A549 (cell line): ENCODE measurements around the gene LRRC4B. TPM values are rescaled to one million over a fixed set of nuclear protein-coding genes. Genes with fewer than 3 reads are reported as not detected.
"Not testable (repeated sequence)": the region's sequence is repeated elsewhere in the genome, so short reads cannot be mapped to it uniquely, and the experiment has no call there.

Experiments used
- ATAC-seq, 2 experiments: fragments of 200-7000 bp in 1 of 2; fragments of >200 bp in 1 of 2; cut with Nextera tagmentation in 1 of 2; cut with Tn5 transposase in 1 of 2; 3 replicates each; pipeline versions ENCODE4 v1.8.0 to v1.9.1; 2018 to 2020; ENCODE audit warnings: mild to moderate bottlenecking in 1 of 2, moderate library complexity in 1 of 2
- CTCF ChIA-PET: fragments of 300-600 bp; sonication (Branson Sonifier 250); formaldehyde crosslinking; extraction: SDS; loops from one replicate; lab custom pipeline; 2021; ENCODE audit warnings: antibody characterized with exemption, inconsistent platforms; lab: Yijun Ruan, JAX
- POLR2A ChIA-PET: fragments of 350-600 bp; formaldehyde crosslinking; extraction: SDS; loops from one replicate; lab custom pipeline; 2021; ENCODE audit warnings: antibody characterized with exemption, inconsistent platforms; lab: Yijun Ruan, JAX
- DNase-seq, 2 experiments: peaks; one replicate each; pipeline versions ENCODE4 v3.0.0 to v3.0.0-alpha.2; 2011 to 2016; ENCODE audit warnings: low read depth in 1 of 2, low spot score in 1 of 2
- FAIRE-seq: peaks from 2 replicates; lab custom pipeline; 2011; peaks lifted over from hg19 to GRCh38; lab: Jason Lieb, UNC
- H3K27ac ChIP-seq, 2 experiments: fragments of >200 bp; sonication (Bioruptor Twin); formaldehyde crosslinking; 3 replicates each; pipeline ENCODE4 v1.5.1; 2016 to 2017
- H3K4me1 ChIP-seq: fragments of >200 bp; sonication (Bioruptor Twin); formaldehyde crosslinking; 3 replicates; pipeline ENCODE4 v1.6.1; 2016
- H3K4me2 ChIP-seq: fragments of >200 bp; sonication (Bioruptor Twin); formaldehyde crosslinking; 3 replicates; pipeline ENCODE4 v1.6.1; 2016
- H3K4me3 ChIP-seq: fragments of >200 bp; sonication (Bioruptor Twin); formaldehyde crosslinking; 3 replicates; pipeline ENCODE4 v1.5.1; 2016
- H3K9me3 ChIP-seq: fragments of >200 bp; sonication (Bioruptor Twin); formaldehyde crosslinking; 3 replicates; pipeline ENCODE4 v1.6.1; 2016
- CEBPB ChIP-seq, 2 experiments: fragments of >200 bp in 1 of 2; sonication (Bioruptor Twin) in 1 of 2; formaldehyde crosslinking in 1 of 2; IDR thresholded peaks; 2 replicates each; pipeline ENCODE4 v1.6.1; 2012 to 2016
- EHF ChIP-seq: fragments of 250-450 bp; sonication (Bioruptor Pico); IDR thresholded peaks from 2 replicates; pipeline ENCODE4 v1.5.0; 2020; ENCODE audit warnings: mild to moderate bottlenecking
- ELK1 ChIP-seq: fragments of 150-350 bp; IDR thresholded peaks from 2 replicates; pipeline ENCODE4 v1.6.1; 2014; ENCODE audit warnings: low read depth, mild to moderate bottlenecking, low read length
- GATA3 ChIP-seq: IDR thresholded peaks from 2 replicates; pipeline ENCODE4 v1.6.1; 2012; ENCODE audit warnings: borderline replicate concordance
- HEYL ChIP-seq: fragments of 250-450 bp; sonication (Bioruptor Pico); IDR thresholded peaks from 2 replicates; pipeline ENCODE4 v1.8.0; 2021; ENCODE audit warnings: mild to moderate bottlenecking, moderate library complexity
- HOXB13 ChIP-seq: fragments of 250-450 bp; sonication (Bioruptor Pico); IDR thresholded peaks from 2 replicates; pipeline ENCODE4 v1.5.0; 2020; ENCODE audit warnings: low read depth, mild to moderate bottlenecking, moderate library complexity
- HOXB5 ChIP-seq: fragments of 250-450 bp; sonication (Bioruptor Pico); IDR thresholded peaks from 2 replicates; pipeline ENCODE4 v1.5.0; 2020; ENCODE audit warnings: mild to moderate bottlenecking, moderate library complexity
- JUNB ChIP-seq: fragments of >200 bp; sonication (Bioruptor Twin); formaldehyde crosslinking; IDR thresholded peaks from 2 replicates; pipeline ENCODE4 v1.6.1; 2016
- MYC ChIP-seq: IDR thresholded peaks from 2 replicates; pipeline ENCODE4 v1.6.1; 2012; ENCODE audit warnings: mild to moderate bottlenecking, inconsistent platforms, low read length, improper control_type of control experiment, borderline replicate concordance
- PHF8 ChIP-seq: fragments of 200-600 bp; sonication (generic); IDR thresholded peaks from 2 replicates; pipeline ENCODE4 v1.6.1; 2016; ENCODE audit warnings: low read depth, mild to moderate bottlenecking, antibody characterized with exemption, moderate library complexity, borderline replicate concordance
- POLR2A ChIP-seq: IDR thresholded peaks from 2 replicates; pipeline ENCODE4 v1.6.1; 2012; ENCODE audit warnings: mild to moderate bottlenecking, low read length
- POLR2AphosphoS2 ChIP-seq: conservative IDR thresholded peaks from 2 replicates; pipeline ENCODE4 v1.6.1; 2012; ENCODE audit warnings: low read length, improper control_type of control experiment, inconsistent platforms
- RARB ChIP-seq: fragments of 250-450 bp; sonication (Bioruptor Pico); IDR thresholded peaks from 2 replicates; pipeline ENCODE4 v1.8.0; 2021; ENCODE audit warnings: mild to moderate bottlenecking, moderate library complexity
- RCOR1 ChIP-seq: fragments of 150-350 bp; IDR thresholded peaks from 2 replicates; pipeline ENCODE4 v1.6.1; 2014; ENCODE audit warnings: antibody characterized with exemption, low read length, low read depth
- RNF2 ChIP-seq: fragments of 200-600 bp; sonication (generic); IDR thresholded peaks from 2 replicates; pipeline ENCODE4 v1.6.1; 2016; ENCODE audit warnings: low read depth, mild to moderate bottlenecking, antibody characterized with exemption, moderate library complexity, borderline replicate concordance
- SMC3 ChIP-seq: fragments of >200 bp; sonication (Bioruptor Twin); formaldehyde crosslinking; IDR thresholded peaks from 3 replicates; pipeline ENCODE4 v1.6.1; 2018; ENCODE audit warnings: inconsistent platforms
- SREBF2 ChIP-seq: fragments of 450-650 bp; IDR thresholded peaks from 2 replicates; pipeline ENCODE4 v1.6.1; 2014; ENCODE audit warnings: mild to moderate bottlenecking, moderate library complexity
- TFCP2L1 ChIP-seq: fragments of 250-450 bp; sonication (Bioruptor Pico); IDR thresholded peaks from 2 replicates; pipeline ENCODE4 v1.5.0; 2021; ENCODE audit warnings: mild to moderate bottlenecking
- TP53 ChIP-seq: fragments of 250-450 bp; sonication (Bioruptor Pico); IDR thresholded peaks from 2 replicates; pipeline ENCODE4 v1.5.0; 2021; ENCODE audit warnings: mild to moderate bottlenecking, moderate library complexity
- USF2 ChIP-seq: fragments of 450-650 bp; IDR thresholded peaks from 2 replicates; pipeline ENCODE4 v1.6.1; 2014; ENCODE audit warnings: antibody characterized with exemption
- ZNF302 ChIP-seq: fragments of 250-450 bp; sonication (Bioruptor Pico); IDR thresholded peaks from 2 replicates; pipeline ENCODE4 v1.9.0; 2021; ENCODE audit warnings: inconsistent platforms, mild to moderate bottlenecking, moderate library complexity
- ZSCAN20 ChIP-seq: fragments of 250-450 bp; sonication (Bioruptor Pico); IDR thresholded peaks from 2 replicates; pipeline ENCODE4 v1.8.0; 2022; ENCODE audit warnings: mild to moderate bottlenecking, moderate library complexity
- WGBS: methylation state at CpG from one replicate; pipeline ENCODE4 v1.1.6; 2017; ENCODE audit errors: missing lambda C conversion rate; 5-methylcytosine and 5-hydroxymethylcytosine counted together
- polyA plus RNA-seq, 4 experiments: library from polyadenylated mRNA; depleted of rRNA in 3 of 4; stranded (reverse); fragments of >200 nt; fragmentation: RNase III in 1 of 4; extraction: RNeasy Plus Mini Kit Qiagen cat#74134 plus additional on column Dnase treatment in 1 of 4; gene quantifications; 2 replicates in 3 of 4; 3 replicates in 1 of 4; pipeline ENCODE4 v1.2.3, GENCODE V29; 2011 to 2017
- TF ChIP-seq, protein P1 (sequence below): IDR thresholded peaks from 2 replicates; pipeline ENCODE4 v1.6.1; 2012
- TF ChIP-seq, protein P2 (sequence below): fragments of 250-450 bp; sonication (Bioruptor Pico); IDR thresholded peaks from 2 replicates; pipeline ENCODE4 v1.5.0; 2020; ENCODE audit warnings: low read depth, mild to moderate bottlenecking, moderate library complexity

LRRC4B gene
- polyA plus RNA-seq, 2 of the 4 experiments (the other 2 are of a cell fraction): 0.54 to 0.97 TPM

DNA sequence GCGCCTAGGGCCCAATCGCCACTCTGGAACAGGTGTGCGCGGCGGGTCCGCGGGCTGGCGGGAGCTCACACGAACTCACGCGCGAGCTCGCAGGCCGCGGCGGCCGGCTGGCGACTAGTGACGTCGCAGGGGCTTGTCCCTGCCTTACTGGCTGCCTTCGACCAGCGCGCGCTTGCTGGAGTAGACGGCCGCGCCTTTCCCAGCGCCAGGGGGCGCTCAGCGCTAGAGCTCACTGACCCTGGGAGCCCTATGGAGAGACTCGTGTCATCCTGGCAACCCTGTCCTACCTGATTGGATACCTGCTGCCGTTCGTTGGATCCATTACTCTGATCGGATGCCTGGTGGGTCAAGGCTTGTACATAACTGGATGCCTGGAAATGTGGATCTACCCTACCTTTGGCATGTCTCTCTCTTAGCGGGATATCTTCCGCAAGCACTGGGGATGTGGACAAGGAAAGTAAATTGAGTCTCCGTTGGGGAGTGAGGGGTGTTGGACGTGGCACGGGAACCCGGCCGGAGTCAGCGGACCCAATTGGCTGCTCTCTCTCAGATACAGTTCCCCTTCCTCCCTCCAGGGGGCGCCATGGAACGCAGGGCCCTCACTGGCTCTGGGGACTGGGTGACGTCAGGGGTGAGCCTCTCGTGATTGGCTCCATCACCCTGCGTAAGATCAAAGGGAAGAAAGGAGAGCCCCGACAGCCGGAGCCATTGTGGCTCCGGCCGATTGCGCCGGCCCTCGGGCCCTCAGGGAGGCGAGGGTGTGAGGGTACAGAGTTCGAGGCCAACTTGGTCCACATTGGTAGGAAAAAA is 36.2 kb upstream of the LRRC4B start:
- no CpG with 5 or more reads among the region's 56 CpGs for WGBS
- H3K4me2 ChIP-seq, H3K27ac ChIP-seq, H3K9me3 ChIP-seq, POLR2A ChIA-PET, H3K4me1 ChIP-seq, H3K4me3 ChIP-seq, CTCF ChIA-PET, FAIRE-seq, DNase-seq: not testable (repeated sequence)
- peak; percentile 63 to 73 for ATAC-seq

DNA sequence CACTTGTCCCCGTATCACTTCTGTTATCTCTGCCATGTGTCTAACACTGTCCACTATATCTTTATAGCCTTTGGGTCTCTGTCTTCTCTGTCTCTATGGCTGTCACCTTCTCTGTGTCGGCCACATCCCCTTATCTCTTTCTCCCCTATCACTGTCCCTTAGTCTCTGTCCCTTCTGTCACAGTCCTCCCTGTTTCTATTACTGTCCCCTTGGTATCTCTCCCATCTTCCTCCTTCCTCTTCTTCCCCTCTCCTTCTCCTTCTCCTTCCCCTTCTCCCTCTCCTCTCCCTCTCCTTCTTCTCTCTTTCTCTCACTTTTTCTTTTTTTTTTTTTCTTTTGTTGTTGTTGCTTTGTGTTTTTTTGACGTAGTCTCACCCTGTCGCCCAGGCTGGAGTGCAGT is 34.7 kb upstream of the LRRC4B start:
- TF ChIP-seq SREBF2 (no peak), HOXB5 (CRISPR knock-in tag) (no peak), EHF (CRISPR knock-in tag) (no peak), ZSCAN20 (no peak), GATA3 (no peak), RNF2 (no peak), POLR2A (no peak), CEBPB (IDR thresholded peaks at IDR 0.05) (no peak), HOXB13 (CRISPR knock-in tag) (no peak), TP53 (CRISPR knock-in tag) (no peak), RARB (CRISPR knock-in tag) (no peak), HEYL (CRISPR knock-in tag) (no peak), JUNB (no peak), TFCP2L1 (CRISPR knock-in tag) (no peak), ZNF302 (CRISPR knock-in tag) (no peak), ELK1 (no peak), RCOR1 (no peak), SMC3 (no peak)
- TF ChIP-seq, protein P1, sequence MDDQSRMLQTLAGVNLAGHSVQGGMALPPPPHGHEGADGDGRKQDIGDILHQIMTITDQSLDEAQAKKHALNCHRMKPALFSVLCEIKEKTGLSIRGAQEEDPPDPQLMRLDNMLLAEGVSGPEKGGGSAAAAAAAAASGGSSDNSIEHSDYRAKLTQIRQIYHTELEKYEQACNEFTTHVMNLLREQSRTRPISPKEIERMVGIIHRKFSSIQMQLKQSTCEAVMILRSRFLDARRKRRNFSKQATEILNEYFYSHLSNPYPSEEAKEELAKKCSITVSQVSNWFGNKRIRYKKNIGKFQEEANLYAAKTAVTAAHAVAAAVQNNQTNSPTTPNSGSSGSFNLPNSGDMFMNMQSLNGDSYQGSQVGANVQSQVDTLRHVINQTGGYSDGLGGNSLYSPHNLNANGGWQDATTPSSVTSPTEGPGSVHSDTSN: no peak
- TF ChIP-seq, protein P2, sequence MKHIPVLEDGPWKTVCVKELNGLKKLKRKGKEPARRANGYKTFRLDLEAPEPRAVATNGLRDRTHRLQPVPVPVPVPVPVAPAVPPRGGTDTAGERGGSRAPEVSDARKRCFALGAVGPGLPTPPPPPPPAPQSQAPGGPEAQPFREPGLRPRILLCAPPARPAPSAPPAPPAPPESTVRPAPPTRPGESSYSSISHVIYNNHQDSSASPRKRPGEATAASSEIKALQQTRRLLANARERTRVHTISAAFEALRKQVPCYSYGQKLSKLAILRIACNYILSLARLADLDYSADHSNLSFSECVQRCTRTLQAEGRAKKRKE (CRISPR knock-in tag): no peak
- no peak for DNase-seq
- ChIA-PET POLR2A (no interaction called here), CTCF (interaction anchor here (2.3 kb wide), 1 partner anchor 65 kb away, joined by 11 read pairs; no protein-coding TSS in a partner anchor)
- no peak overlapping the region for H3K27ac ChIP-seq
- H3K4me2 ChIP-seq: no peak overlapping the region
- H3K4me1 ChIP-seq: peaks cover 5% of the 10 kb centered on the region; the same call in 1 of the 3 replicates
- 74% methylated on average over 4 of the region's 4 CpGs for WGBS
- H3K4me3 ChIP-seq: no peak overlapping the region
- 0 out of 3 replicates have a peak, but pooled peaks cover 3% of the 10 kb centered on the region for H3K9me3 ChIP-seq
- FAIRE-seq: no peak
- ATAC-seq: no peak

DNA sequence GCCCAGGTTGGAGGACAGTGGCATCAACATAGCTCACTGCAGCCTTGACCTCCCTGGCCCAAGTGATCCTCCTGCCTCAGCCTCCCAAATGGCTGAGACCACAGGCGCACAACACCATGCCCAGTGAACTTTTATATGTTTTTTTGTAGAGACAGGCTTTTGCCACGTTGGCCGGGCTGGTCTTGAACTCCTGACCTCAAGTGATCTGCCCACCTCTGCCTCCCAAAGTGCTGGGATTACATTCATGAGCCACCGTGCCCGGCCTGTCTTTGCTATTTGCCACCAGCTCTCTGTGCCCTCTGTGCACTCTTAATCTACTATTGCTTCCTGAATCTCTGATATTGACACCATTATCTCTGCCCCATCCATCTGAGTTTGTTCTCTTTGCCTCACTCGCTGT is 34.3 kb upstream of the LRRC4B start:
- TF ChIP-seq PHF8 (no peak), HOXB5 (CRISPR knock-in tag) (no peak), POLR2AphosphoS2 (no peak), USF2 (no peak), MYC (no peak)
- POLR2A ChIA-PET: no interaction called here
- no peak for FAIRE-seq

More for the DNA sequence above, 34.3 kb upstream of the LRRC4B start:
- H3K4me3 ChIP-seq: no peak overlapping the region
- no peak for DNase-seq
- no peak for ATAC-seq
- peaks cover 3% of the 10 kb centered on the region; the same call in 1 of the 3 replicates for H3K4me1 ChIP-seq
- 0 out of 3 replicates have a peak, but pooled peaks cover 3% of the 10 kb centered on the region for H3K9me3 ChIP-seq
- 48% methylated on average over 6 of the region's 6 CpGs for whole genome bisulfite sequencing
- H3K27ac ChIP-seq: no peak overlapping the region
- no peak overlapping the region for H3K4me2 ChIP-seq
- CTCF ChIA-PET: interaction anchor here (1.5 to 2.3 kb wide), 4 partner anchors 65 to 180 kb away, joined by 3 to 11 read pairs (median 7); no protein-coding TSS in a partner anchor
